ENCODE data around the gene KLK12. TPM values are rescaled to one million over a fixed set of nuclear protein-coding genes. Genes with fewer than 3 reads are reported as not detected.

KLK12 gene
- total and polyA plus RNA-seq, 9 of the 15 experiments (the other 6 are each of a cell fraction or from before 2014, with no cell fraction given): not detected

GRCh38 chr19:51000981-51001380 lies 33.8 kb downstream of the KLK12 start (continued):
- TF ChIP-seq MGA (IDR thresholded peaks at IDR 0.05) (peak; percentile 40; the same call in 1 of the 2 replicates), NFIX (CRISPR knock-in tag; IDR thresholded peaks at IDR 0.05; ENCODE audit: low read depth) (no peak), SMAD4 (CRISPR knock-in tag; conservative IDR thresholded peaks at IDR 0.05) (no peak), ESRRB (CRISPR knock-in tag; IDR thresholded peaks at IDR 0.05; ENCODE audit: borderline replicate concordance) (no peak), ZNF766 (CRISPR knock-in tag; conservative IDR thresholded peaks at IDR 0.05) (no peak), TCF7 (IDR thresholded peaks at IDR 0.05; ENCODE audit: borderline replicate concordance) (no peak), NFE2L1 (tag; IDR thresholded peaks at IDR 0.05; ENCODE audit: borderline replicate concordance, low read depth) (no peak), ZNF764 (CRISPR knock-in tag; IDR thresholded peaks at IDR 0.05; ENCODE audit: low read depth) (no peak), AFF1 (IDR thresholded peaks at IDR 0.05; ENCODE audit: low read depth in 1 of 2, partially characterized antibody in 2 of 2) (no peak)

Data from K562 (cell line).